H1 (cell line): ENCODE measurements around the gene DNAH8. TPM values are rescaled to one million over a fixed set of nuclear protein-coding genes. Genes with fewer than 3 reads are reported as not detected.

ENCODE experiments used
- CTCF ChIA-PET: fragments of 300-600 bp; sonication (Branson Sonifier 250); formaldehyde crosslinking; loops from one replicate; lab custom pipeline; 2021; ENCODE audit not compliant: partially characterized antibody; lab: Charles Lee
- POLR2A ChIA-PET: fragments of 300-600 bp; sonication (Branson Sonifier 250); formaldehyde crosslinking; loops from one replicate; lab custom pipeline; 2021; ENCODE audit warnings: inconsistent platforms; ENCODE audit not compliant: partially characterized antibody; lab: Charles Lee
- DNase-seq, 2 experiments: peaks; one replicate each; pipeline versions ENCODE4 v3.0.0 to v3.0.0-alpha.2; 2010 to 2022; ENCODE audit warnings: low spot score in 2 of 2, low read depth in 1 of 2, mixed read lengths in 1 of 2
- FAIRE-seq: peaks from 2 replicates; lab custom pipeline; 2011; peaks lifted over from hg19 to GRCh38; lab: Jason Lieb, UNC
- H2AFZ ChIP-seq: 2 replicates; pipeline ENCODE4 v1.8.1; 2012; ENCODE audit warnings: low read length, inconsistent platforms
- H2AK5ac ChIP-seq: 2 replicates; pipeline ENCODE4 v1.6.1; 2013; ENCODE audit warnings: low read depth, low read length
- H2BK120ac ChIP-seq: replicated peaks from 2 replicates; pipeline ENCODE3; 2013; ENCODE audit warnings: low read depth, low read length, inconsistent platforms
- H2BK12ac ChIP-seq: 2 replicates; pipeline ENCODE4 v1.6.1; 2013; ENCODE audit warnings: low read depth, low read length
- H2BK15ac ChIP-seq: 2 replicates; pipeline ENCODE4 v1.6.1; 2013; ENCODE audit warnings: low read length
- H2BK20ac ChIP-seq: 2 replicates; pipeline ENCODE4 v1.6.1; 2013; ENCODE audit warnings: low read length
- H2BK5ac ChIP-seq: 2 replicates; pipeline ENCODE4 v1.6.1; 2013; ENCODE audit warnings: low read depth, low read length
- H3K14ac ChIP-seq: 2 replicates; pipeline ENCODE4 v1.6.1; 2013; ENCODE audit warnings: inconsistent platforms; ENCODE audit not compliant: insufficient read length
- H3K18ac ChIP-seq: 2 replicates; pipeline ENCODE4 v1.6.1; 2013; ENCODE audit warnings: low read length; ENCODE audit errors: extremely low read depth
- H3K23ac ChIP-seq: 2 replicates; pipeline ENCODE4 v1.6.1; 2013; ENCODE audit warnings: inconsistent platforms; ENCODE audit not compliant: insufficient read length
- H3K23me2 ChIP-seq: 2 replicates; pipeline ENCODE4 v1.6.1; 2013; ENCODE audit warnings: low read depth, low read length
- H3K27ac ChIP-seq: 2 replicates; pipeline ENCODE4 v1.6.1; 2011; ENCODE audit warnings: low read depth, low read length, inconsistent platforms
- H3K27me3 ChIP-seq, 4 experiments: replicated peaks in 1 of 4; 1 replicate in 1 of 4; 2 replicates in 3 of 4; pipeline versions ENCODE4 v1.6.1 to v1.8.1; 2011 to 2013; ENCODE audit warnings: low read length in 3 of 4, mild to moderate bottlenecking in 3 of 4, inconsistent platforms in 2 of 4, mixed read lengths in 2 of 4, moderate library complexity in 1 of 4; ENCODE audit not compliant: control insufficient read depth in 3 of 4, insufficient read depth in 3 of 4; ENCODE audit errors: extremely low read depth in 1 of 4
- H3K36me3 ChIP-seq, 4 experiments: 2 replicates each; pipeline versions ENCODE4 v1.6.1 to v1.8.1; 2011 to 2013; ENCODE audit warnings: mild to moderate bottlenecking in 4 of 4, low read length in 3 of 4, moderate library complexity in 2 of 4, control low read depth in 1 of 4, inconsistent platforms in 1 of 4; ENCODE audit not compliant: insufficient read depth in 4 of 4, control insufficient read depth in 2 of 4
- H3K4ac ChIP-seq: replicated peaks from 2 replicates; pipeline ENCODE3; 2013; ENCODE audit warnings: low read length, low read depth, mixed read lengths, inconsistent platforms; ENCODE audit not compliant: insufficient read length
- H3K4me1 ChIP-seq, 4 experiments: replicated peaks in 1 of 4; 1 replicate in 1 of 4; 2 replicates in 3 of 4; pipeline versions ENCODE4 v1.6.1 to v1.8.1; 2011 to 2013; ENCODE audit warnings: low read length in 3 of 4, inconsistent platforms in 2 of 4, mixed read lengths in 1 of 4; ENCODE audit not compliant: insufficient read depth in 4 of 4, control insufficient read depth in 3 of 4
- H3K4me2 ChIP-seq, 2 experiments: 2 replicates each; pipeline versions ENCODE4 v1.6.1 to v1.8.1; 2011 to 2013; ENCODE audit warnings: low read depth in 2 of 2, low read length in 2 of 2, control low read depth in 1 of 2, inconsistent platforms in 1 of 2, mild to moderate bottlenecking in 1 of 2; ENCODE audit not compliant: insufficient read depth in 1 of 2
- H3K4me3 ChIP-seq, 4 experiments: fragments of 200-600, 300-600 bp in 1 of 4; sonication (generic), shearing (Covaris generic), sonication (Bioruptor Twin) in 1 of 4; 2 replicates each; pipeline versions ENCODE4 v1.5.1 to v1.8.1; 2011 to 2016; ENCODE audit warnings: low read length in 4 of 4, low read depth in 3 of 4, control low read depth in 2 of 4, inconsistent platforms in 2 of 4, mild to moderate bottlenecking in 2 of 4, mixed read lengths in 1 of 4, moderate library complexity in 1 of 4; ENCODE audit not compliant: insufficient read depth in 2 of 4; ENCODE audit errors: extremely low read depth in 1 of 4
- H3K56ac ChIP-seq: replicated peaks from 2 replicates; pipeline ENCODE3; 2013; ENCODE audit warnings: low read depth, mild to moderate bottlenecking, mixed read lengths, low read length, inconsistent platforms; ENCODE audit not compliant: insufficient read length
- H3K79me1 ChIP-seq: 2 replicates; pipeline ENCODE4 v1.6.1; 2013; ENCODE audit warnings: low read depth, low read length, control low read depth
- H3K79me2 ChIP-seq, 2 experiments: 2 replicates each; pipeline versions ENCODE4 v1.6.1 to v1.8.1; 2012 to 2013; ENCODE audit warnings: low read length in 2 of 2, mild to moderate bottlenecking in 2 of 2, inconsistent platforms in 1 of 2; ENCODE audit not compliant: insufficient read depth in 2 of 2, control insufficient read depth in 1 of 2
- H3K9ac ChIP-seq, 4 experiments: replicated peaks in 1 of 4; 1 replicate in 1 of 4; 2 replicates in 3 of 4; pipeline versions ENCODE4 v1.6.1 to v1.8.1; 2011 to 2013; ENCODE audit warnings: low read depth in 3 of 4, low read length in 3 of 4, control low read depth in 2 of 4, mild to moderate bottlenecking in 2 of 4, moderate library complexity in 2 of 4, inconsistent platforms in 1 of 4; ENCODE audit errors: extremely low read depth in 1 of 4
- H3K9me3 ChIP-seq, 2 experiments: 2 replicates each; pipeline versions ENCODE4 v1.6.1 to v1.8.1; 2012 to 2013; ENCODE audit warnings: mild to moderate bottlenecking in 2 of 2, moderate library complexity in 2 of 2, control low read depth in 1 of 2, inconsistent platforms in 1 of 2, low read depth in 1 of 2, low read length in 1 of 2, mixed read lengths in 1 of 2; ENCODE audit not compliant: insufficient read depth in 2 of 2
- H4K20me1 ChIP-seq, 2 experiments: replicated peaks in 1 of 2; 2 replicates each; pipeline versions ENCODE3 to v1.8.1; 2011 to 2013; ENCODE audit warnings: inconsistent platforms in 2 of 2, low read length in 2 of 2, mild to moderate bottlenecking in 1 of 2; ENCODE audit not compliant: insufficient read depth in 2 of 2, control insufficient read depth in 1 of 2
- H4K5ac ChIP-seq: 2 replicates; pipeline ENCODE4 v1.6.1; 2013; ENCODE audit warnings: low read length, low read depth, mixed read lengths, inconsistent platforms; ENCODE audit not compliant: insufficient read length
- H4K8ac ChIP-seq: 2 replicates; pipeline ENCODE4 v1.8.0; 2013; ENCODE audit warnings: mild to moderate bottlenecking, moderate library complexity, low read length, inconsistent platforms; ENCODE audit not compliant: insufficient read depth; ENCODE audit errors: extremely low read depth
- H4K91ac ChIP-seq: replicated peaks from 2 replicates; pipeline ENCODE3; 2013; ENCODE audit warnings: low read length, mixed read lengths, inconsistent platforms; ENCODE audit not compliant: insufficient read length
- HDAC6 ChIP-seq: IDR thresholded peaks from one replicate; pipeline ENCODE4 v1.7.1; 2012; ENCODE audit warnings: low read depth, mild to moderate bottlenecking, inconsistent platforms, low read length, moderate library complexity
- POLR2AphosphoS5 ChIP-seq: IDR thresholded peaks from 2 replicates; pipeline ENCODE4 v1.6.1; 2011; ENCODE audit warnings: low read depth, low read length
- SIRT6 ChIP-seq: IDR thresholded peaks from one replicate; pipeline ENCODE4 v1.7.1; 2012; ENCODE audit warnings: low read length, inconsistent platforms
- SP2 ChIP-seq: IDR thresholded peaks from 2 replicates; pipeline ENCODE4 v1.6.1; 2012; ENCODE audit warnings: mild to moderate bottlenecking, low read length, inconsistent platforms
- TBP ChIP-seq: IDR thresholded peaks from 2 replicates; pipeline ENCODE4 v1.6.1; 2011; ENCODE audit warnings: low read depth, low read length, improper control_type of control experiment
- TEAD4 ChIP-seq: IDR thresholded peaks from 2 replicates; pipeline ENCODE4 v1.6.1; 2012; ENCODE audit warnings: low read depth, low read length, inconsistent platforms, mixed read lengths
- WGBS, 2 experiments: shearing (Covaris generic) in 1 of 2; methylation state at CpG; one replicate each; pipeline versions ENCODE4 v1.1.6 to v1.1.7; 2013 to 2015; ENCODE audit warnings: low lambda C conversion rate in 2 of 2, mixed read lengths in 2 of 2, inconsistent platforms in 1 of 2, low coverage in 1 of 2, missing lambda C conversion rate in 1 of 2; ENCODE audit not compliant: insufficient replicate concordance in 2 of 2, insufficient coverage in 1 of 2, insufficient read length in 1 of 2; ENCODE audit errors: extremely low coverage in 1 of 2, missing lambda C conversion rate in 1 of 2; 5-methylcytosine and 5-hydroxymethylcytosine counted together
- polyA plus RNA-seq, 7 experiments: library from polyadenylated mRNA; depleted of rRNA in 3 of 7; stranded (reverse) in 5 of 7; unstranded in 2 of 7; fragments of >200 nt in 5 of 7; fragments of 200-250 nt in 2 of 7; gene quantifications; 1 replicate in 5 of 7; 2 replicates in 1 of 7; 4 replicates in 1 of 7; pipeline versions ENCODE4 v1.2.1 to v1.2.3, GENCODE V29; 2011 to 2013; ENCODE audit warnings: missing spikeins in 2 of 7, mixed read lengths in 2 of 7
- total RNA-seq: library from RNA; stranded (reverse); fragmentation: NEBNext Ultra II Directional; extraction: Animal tissue kit (Norgen Biotek cat#: 25700); gene quantifications from 2 replicates; pipeline ENCODE4 v1.2.1, GENCODE V29; 2021

DNAH8 gene
- total and polyA plus RNA-seq, 2 of the 8 experiments (the other 6 are each of a cell fraction or from before 2014, with no cell fraction given), result under 0.01 TPM; not detected in 1

- no peak overlapping the region for H3K4ac ChIP-seq
- H3K18ac ChIP-seq, result no peak overlapping the region
- no peak overlapping the region for H2AK5ac ChIP-seq
- ChIA-PET POLR2A (no interaction called here), CTCF (interaction anchor here (0.5 to 1.4 kb wide), 6 partner anchors 30 to 1110 kb away, joined by 3 to 6 read pairs (median 3); no protein-coding TSS in a partner anchor)
- TF ChIP-seq TBP (no peak), SIRT6 (no peak), SP2 (no peak), POLR2AphosphoS5 (no peak), TEAD4 (no peak), HDAC6 (no peak)
- no peak overlapping the region for H2BK5ac ChIP-seq
- H3K36me3 ChIP-seq, result peaks cover 0 to 32% (median 9%) of the 10 kb centered on the region in 4 experiments; a peak in 3 of 8 replicates
- no peaks in the 10 kb centered on the region for H3K23me2 ChIP-seq
- H3K14ac ChIP-seq, result no peak overlapping the region
- no peak overlapping the region for H2BK20ac ChIP-seq
- H4K91ac ChIP-seq, result no peak overlapping the region
- H4K8ac ChIP-seq, result no peak overlapping the region
- 89% methylated on average over 1 of the region's 1 CpG; no CpG with 5 or more reads in 1 of the 2 experiments for WGBS, 2 experiments
- H3K56ac ChIP-seq, result no peak overlapping the region
- H4K5ac ChIP-seq, result no peak overlapping the region
- no peak overlapping the region for H3K27ac ChIP-seq
- H3K4me3 ChIP-seq, result no peak overlapping the region
- H3K4me1 ChIP-seq, result no peaks in the 10 kb centered on the region
- no peak overlapping the region for H2BK12ac ChIP-seq
- FAIRE-seq (no peak), DNase-seq (no peak)
- H2BK120ac ChIP-seq, result no peak overlapping the region
- H3K9ac ChIP-seq, result no peak overlapping the region
- peaks cover 10 to 12% of the 10 kb centered on the region in 2 experiments for H4K20me1 ChIP-seq
- no peaks in the 10 kb centered on the region for H3K27me3 ChIP-seq
- no peak overlapping the region for H3K4me2 ChIP-seq
- peaks cover 3 to 64% of the 10 kb centered on the region in 2 experiments; a peak in 3 of 4 replicates for H3K79me2 ChIP-seq
- H2BK15ac ChIP-seq, result no peak overlapping the region
- peaks cover 6% of the 10 kb centered on the region for H3K79me1 ChIP-seq
- H2AFZ ChIP-seq, result no peak overlapping the region
- H3K9me3 ChIP-seq, result no peaks in the 10 kb centered on the region
- no peak overlapping the region for H3K23ac ChIP-seq
Observed at GRCh38 chr6:38687549-38687948, 27.6 kb upstream of the DNAH8 start.
